GM21825 (cell line): ENCODE results near the gene BICD1.

Source experiments
- ATAC-seq: cut with Tn5 transposase; IDR thresholded peaks from one replicate; pipeline ENCODE4 v1.9.1; 2021; ENCODE audit warnings: mild to moderate bottlenecking, moderate library complexity; ENCODE audit not compliant: unreplicated experiment

The BICD1 gene

DNA sequence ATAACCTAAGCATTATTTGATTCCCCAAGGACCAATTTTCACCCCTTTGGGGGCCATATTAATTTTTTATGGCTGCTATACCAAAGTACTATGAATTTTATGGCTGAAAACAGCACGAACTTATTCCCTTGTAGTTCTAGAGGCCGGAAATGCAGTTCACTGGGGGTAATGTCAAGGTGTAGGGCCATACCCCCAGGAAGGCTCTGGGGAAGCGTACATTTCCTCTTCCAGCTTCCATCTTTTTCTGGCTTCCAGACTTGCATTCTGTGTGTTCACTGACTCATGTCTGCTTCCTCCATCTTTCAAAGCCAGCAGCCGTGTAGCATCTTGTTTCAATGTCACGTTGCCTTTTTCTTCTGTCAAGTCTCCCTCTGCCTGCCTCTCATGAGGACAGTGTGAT lies 133.5 kb downstream of the BICD1 start:
- ATAC-seq = no peak

DNA sequence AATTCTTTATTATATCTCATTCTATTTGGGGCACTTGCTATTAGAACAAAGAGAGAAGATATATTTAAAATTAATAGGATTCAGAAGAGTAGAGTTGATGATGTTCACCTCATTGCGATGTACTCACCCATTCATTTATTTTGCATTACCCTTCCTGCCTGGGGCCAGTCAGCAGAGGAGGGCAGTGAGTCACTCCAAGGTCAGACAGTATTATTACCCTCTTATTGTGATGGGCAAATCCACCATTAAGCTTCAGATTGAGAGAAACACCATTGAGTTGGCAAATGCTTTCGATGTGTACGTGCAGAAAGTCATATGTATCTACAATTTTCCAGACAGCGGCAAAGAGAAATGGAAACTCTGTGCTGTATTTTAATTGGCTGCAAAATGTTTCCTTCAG lies 134.2 kb downstream of the BICD1 start:
- no peak for ATAC-seq

DNA sequence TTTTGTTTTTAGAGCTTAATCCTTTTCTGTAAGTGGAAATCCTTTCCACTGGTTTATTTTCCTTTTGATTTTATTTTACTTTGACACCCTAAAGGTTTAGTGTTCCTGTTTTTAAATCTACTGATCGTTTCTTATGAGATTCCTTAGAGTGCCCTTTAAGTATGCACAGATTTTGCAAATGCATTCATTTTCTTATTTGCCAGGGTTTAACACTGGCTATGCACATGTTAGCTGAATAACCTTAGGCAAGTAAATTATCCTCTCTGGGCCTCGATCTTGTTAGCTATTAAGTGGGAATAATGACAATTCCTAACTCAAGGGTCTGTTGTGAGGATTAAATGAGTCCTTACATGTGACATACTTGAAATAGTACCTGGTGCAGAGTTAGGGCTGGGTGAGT lies 136.0 kb downstream of the BICD1 start:
- no peak for ATAC-seq

DNA sequence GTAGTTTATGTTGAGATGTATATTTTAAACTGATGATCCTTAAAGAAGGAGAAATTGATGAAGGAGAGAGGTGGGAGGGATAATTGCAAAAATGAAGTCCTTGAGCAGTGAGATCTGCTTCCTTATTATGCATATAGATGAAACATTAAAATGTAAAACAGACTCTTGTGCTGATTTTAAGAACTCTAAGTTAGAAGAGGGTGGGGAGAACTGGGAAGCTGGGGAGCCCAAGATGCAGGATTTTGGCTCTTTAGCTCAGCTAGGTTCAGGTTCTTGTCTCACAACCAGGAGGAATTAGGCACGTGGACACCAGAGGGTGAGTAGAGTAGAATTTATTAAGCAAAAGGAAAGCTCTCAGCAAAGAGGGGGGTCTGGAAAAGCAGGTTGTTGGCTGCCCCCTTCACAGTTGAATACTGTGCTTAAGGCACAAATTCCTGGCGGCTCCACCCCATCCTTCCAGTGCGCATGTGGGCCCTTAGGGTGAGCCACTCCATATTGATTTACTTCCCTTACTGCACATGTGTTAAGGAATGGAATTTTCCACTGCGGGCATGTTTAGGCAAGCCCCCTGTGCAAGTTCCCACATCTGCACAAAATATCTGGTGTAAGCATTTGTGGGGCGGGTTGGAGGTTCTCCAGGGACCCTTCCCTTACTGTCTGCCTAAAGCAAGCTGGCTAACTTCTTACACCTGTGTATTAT lies 141.9 kb downstream of the BICD1 start:
- ATAC-seq = no peak

DNA sequence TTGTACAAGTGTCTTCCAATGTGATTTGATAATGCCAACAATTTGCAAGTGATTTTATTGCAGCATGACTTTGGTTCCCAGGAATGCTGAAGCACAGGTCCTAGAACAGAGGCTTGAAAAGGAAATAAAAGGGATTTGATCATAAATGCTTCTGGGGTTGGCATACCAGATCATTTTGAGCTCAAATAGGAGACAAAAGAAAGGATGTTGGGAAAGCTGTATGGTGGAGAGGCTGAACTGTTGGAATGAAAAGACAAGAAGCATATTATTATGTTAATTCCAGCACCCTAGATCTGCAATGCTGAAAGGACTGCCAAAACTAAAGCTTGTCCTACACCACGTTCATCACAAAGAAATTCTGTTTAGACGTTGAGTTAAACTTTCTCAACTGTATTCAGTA lies 143.1 kb downstream of the BICD1 start:
- ATAC-seq = no peak

DNA sequence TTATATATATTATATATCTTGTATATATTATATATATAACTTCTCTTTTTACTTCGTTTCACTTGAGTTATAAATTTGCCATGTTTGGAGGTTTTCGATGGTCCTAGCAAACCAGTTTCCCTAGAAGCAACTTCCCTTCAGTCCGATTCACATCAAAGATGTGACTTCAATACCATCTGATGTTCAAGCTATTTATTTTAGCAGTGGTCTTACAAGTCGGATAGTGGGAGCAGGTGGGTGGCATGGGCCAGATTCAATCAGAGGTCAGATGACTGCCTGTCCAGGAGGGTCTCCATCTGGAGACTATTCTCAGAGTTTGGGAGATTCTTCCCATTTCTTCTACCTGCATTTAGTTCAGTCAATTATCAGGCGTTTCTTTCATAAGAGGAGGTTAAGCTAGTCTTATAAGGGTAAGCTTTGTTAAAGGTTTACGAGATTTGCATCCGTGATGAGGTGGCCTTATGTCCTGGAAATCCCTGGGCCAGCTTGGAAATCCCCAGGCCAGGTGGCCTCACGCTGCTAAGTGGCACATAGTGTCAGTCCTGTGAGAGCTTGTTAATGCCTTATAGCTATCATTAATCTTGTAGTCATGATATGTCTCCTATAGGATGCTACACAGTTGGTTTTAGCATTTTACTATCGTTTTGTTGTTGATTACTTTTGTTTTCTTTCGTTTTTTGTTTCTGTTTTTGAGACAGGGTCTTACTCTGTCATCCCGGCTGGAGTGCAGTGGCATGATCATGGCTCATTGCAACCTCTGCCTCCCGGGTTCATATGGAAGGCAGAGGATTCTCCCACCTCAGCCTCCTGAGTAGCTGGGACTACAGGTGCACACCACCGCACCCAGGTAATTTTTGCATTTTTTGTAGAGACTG lies 145.8 kb downstream of the BICD1 start:
- ATAC-seq = peak; percentile 76

DNA sequence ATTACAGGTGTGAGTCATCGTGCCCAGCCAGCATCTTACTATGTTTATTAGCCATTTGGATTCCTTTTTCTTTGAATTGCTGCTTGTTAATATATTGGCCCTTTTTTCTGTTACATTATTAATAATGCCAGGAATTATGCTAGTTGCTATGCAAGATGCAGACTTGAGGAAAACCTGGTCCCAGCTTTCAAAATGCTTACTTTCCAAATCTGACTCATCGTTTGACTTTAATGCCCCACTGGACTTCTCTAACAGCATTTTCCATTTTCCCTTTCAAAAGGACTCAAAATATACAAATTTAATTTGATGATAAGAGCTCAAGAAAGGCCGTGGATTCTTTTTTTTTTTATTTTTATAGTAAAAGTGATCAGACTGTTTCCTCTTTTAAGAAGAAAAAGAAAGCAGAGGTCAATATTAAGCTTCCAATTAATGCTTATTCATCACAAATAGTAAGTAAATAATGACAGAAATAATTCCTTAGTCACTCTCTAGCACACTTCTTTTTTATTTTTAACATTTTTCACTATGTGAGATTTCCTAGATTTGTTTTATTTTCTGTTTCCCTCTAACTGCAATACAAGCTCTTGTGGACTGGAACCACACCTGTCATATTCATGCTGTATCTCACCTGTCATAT lies 146.6 kb downstream of the BICD1 start:
- no peak for ATAC-seq

DNA sequence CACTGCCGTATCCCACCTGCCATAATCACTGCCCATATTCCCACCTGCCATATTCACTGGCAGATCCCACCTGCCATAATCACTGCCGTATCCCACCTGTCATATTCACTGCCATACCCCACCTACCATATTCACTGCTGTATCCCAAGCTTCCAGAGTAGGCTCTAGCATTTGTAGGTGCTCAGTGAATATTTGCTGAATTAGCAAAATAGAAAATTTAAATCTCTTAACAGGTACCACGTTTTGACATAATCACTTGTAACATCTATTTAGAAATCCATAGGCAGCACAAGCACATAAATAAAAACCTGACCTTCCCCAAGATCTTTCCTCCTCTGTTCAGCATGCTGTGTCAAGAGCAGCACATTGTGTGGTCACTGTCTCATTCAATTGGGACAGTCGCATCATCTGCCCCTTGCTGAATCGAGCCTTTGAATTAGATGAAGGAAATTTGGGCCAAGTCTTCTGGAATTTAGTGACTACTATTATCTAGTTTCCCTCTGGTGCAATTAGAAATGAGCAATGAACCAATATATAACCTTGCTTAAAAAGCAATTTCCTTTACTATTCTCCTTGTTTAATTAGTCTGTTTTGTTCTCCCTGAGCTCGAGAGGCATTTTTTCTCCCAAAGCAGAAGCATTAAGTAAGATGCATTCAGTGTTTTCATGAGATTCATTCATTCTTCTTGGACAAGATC lies 147.8 kb downstream of the BICD1 start:
- ATAC-seq = no peak

DNA sequence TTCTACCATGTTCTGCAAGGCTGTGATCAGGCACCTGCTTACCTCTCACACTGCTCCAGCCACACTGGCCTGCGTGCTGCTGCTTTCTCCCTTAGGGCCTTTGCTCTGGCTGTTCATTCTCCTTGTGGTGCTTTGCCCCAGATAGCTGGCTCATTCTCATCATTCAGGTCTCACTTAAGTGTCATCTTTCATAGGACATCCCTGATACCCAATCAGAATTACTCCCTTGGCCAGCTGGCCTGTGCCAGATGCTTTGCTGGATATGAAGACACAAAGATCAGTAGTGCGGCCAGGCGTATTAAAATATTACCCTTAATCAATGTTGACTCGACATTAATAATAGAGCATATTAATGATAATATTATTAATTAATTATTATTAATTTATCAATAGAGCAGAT lies 148.9 kb downstream of the BICD1 start:
- ATAC-seq = no peak

DNA sequence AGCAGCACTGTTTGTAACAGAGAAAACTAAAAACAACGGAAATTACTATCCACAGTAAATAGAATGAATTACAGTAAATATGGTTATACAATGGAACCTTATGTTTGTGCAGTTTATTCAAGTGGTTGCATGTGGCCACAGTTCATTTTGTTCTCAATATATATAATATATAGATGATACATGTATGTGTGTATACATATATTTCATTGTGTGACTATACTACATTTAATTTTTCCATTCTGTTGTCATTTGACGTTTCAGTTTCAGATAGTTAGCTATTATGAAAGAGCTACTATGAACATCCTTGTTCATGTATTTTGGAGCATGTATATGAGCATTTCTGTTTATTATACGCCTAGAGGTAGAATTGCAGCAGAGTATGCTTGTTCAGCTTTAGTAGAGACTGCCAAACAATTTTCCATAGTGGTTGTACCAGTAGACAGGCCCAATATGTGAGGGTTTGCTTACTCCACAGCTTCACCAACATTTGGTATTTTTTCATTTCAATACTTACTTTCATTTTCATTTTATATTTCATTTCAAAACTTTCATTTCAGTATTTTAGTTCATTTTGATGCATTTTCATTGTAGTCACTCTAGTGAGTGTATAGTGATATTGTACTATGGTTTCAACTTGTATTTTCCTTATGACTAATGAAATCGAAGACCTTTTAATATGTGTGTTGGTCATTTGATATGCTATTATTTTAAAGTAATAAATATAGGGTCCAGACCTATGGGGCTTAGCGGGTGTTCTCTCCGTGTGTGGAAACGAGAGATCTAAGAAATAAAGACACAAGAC lies 151.2 kb downstream of the BICD1 start:
- no peak for ATAC-seq

DNA sequence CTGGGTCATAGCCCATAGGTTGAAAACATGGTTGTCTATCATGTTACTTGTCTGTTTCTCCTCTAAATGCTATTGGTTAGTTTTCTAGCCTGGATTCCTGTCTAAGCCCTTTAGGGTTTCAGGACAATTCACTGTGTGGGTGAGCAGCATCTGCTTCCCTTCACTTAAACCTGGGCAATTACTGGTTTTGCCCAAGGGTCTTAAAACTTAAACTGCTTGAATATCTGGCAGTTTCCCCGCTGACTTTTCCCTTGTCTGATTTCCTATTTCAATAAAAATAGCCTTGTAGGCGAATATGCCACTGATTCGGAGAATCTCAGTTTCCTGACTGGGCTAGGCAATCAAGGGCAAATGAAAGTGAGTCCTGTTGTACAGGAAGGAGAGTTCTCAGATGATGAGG lies 154.0 kb downstream of the BICD1 start:
- ATAC-seq = no peak

DNA sequence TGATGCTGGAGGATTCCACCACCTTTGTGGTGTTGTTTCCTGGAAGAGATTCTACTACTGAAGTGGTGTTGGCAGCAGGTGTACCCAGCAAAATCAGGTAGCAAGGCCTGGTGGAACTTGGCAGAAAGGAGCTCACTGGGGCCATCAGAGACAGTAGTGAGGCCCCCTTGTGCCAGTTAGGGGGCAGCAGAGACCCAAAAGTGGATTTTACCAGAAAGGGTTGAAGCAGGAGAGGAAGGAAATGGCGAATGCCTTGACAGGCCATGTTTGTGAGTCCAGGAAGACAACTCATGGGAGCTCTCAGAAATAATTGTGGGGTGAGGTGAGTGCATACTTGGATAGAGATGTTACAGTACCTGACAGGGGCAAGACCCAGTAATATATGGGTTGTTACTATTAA lies 155.0 kb downstream of the BICD1 start:
- ATAC-seq = no peak

DNA sequence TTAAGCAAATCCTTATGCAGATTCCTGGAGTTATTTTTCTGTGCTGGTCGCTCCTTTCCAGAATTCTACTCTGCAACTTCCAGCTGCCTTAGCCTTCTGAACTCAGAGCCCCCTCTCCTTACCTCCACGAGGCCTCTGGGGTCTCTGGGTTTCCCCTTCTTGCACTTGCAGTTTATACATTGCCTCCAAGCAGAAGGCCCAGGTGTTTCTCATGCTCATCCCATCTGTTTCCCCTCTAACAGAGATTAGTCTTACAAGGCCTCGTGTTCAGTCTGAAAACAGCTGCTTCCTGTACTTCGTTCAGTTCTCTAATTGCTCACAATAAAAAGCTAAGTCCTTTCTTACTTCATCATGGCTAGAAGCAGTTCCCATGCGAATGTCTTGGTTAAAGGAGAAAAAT lies 158.3 kb downstream of the BICD1 start:
- peak; percentile 83 for ATAC-seq

DNA sequence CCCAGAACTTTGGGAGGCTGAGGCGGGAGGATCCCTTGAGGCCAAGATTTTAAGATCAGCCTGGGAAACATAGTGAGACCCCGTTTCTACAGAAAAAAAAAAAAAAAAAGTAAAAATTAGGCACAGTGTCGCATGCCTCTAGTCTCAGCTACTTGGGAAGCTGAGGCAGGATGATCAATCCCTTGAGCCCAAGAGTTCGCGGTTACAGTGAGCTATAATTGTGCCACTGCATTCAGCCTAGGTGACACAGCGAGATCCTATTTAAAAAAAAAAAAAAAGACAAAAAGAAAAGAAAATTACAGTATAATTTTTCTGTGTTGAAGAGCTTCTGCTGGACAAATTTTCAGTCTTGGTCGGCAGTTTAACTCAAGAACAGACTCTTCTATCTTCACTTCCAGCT lies 158.8 kb downstream of the BICD1 start:
- no peak for ATAC-seq

DNA sequence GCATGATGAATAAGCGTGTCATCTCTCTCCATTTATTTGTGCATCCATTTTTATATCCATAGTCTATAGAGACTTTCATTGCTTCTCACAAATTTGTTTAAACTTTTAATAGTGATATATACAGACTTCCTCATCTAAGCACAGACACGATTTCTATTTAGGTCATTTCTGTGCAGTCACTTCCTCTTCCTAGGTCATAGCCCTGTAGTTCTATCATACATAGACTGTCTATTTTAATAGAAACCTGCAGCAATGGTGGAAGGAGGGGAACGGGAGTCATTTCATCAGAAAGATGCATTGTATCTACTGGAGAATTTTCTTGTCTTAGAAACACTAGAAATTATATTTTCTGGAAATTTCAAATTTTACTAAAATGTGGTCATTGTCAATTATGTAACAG lies 159.3 kb downstream of the BICD1 start:
- ATAC-seq = no peak

DNA sequence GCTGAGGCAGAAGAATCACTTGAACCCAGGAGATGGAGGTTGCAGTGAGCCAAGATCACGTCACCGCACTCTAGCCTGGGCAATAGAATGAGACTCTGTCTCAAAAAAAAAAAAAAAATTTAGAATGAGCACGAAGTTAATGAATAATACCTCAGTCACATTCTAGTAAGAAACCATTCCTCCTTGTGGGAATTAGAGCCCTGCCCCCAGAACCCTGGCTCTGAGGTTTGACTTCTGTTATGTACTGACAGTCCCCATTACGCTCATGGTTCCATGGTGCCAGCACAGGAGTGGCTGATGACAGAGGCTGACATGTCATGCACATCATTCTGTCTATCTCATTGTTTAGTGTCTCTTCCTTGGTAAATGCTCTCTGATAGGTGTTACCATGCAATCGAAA lies 160.1 kb downstream of the BICD1 start:
- no peak for ATAC-seq

DNA sequence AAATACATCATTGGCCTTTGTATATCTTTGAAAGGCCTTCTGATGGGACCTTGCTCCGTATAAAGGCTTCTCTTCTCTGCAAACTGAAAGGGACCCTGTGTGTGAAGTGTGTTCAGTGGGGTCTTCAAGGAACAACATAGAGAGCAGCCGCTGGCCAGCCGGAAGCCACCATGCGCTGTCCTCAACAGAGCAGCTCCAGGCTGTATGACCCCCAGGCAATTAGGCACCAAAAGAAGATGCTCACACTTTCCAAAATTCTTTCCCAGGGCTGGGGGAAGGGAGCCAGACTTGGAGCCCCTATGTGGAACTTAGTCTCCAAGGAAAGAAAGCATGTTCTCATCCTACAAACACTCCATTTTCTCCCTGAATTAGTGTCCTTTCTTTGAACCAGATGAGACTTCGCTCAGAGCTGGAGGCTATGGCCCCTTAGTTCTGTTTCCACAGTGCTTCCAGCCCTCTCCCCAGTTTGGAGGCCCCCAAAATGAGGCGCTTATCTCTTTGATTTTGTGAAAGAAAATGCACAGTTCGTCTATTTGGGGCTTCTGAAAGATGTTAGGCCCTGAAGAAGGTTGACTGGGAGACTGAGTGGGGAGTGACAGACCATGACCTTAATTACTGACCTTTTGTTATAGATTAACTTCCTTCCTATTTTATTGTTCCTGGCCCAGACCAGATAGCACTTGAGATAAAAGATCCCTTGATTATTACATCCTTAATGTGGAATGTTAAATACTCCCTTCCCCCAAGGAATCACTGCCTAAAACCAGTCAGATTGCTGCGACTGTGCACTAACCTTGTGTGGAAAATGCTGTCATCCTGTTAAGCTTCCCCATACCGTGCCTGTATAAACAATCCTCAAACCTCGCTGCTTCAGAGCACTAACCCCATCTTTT lies 164.4 kb downstream of the BICD1 start:
- ATAC-seq = no peak

DNA sequence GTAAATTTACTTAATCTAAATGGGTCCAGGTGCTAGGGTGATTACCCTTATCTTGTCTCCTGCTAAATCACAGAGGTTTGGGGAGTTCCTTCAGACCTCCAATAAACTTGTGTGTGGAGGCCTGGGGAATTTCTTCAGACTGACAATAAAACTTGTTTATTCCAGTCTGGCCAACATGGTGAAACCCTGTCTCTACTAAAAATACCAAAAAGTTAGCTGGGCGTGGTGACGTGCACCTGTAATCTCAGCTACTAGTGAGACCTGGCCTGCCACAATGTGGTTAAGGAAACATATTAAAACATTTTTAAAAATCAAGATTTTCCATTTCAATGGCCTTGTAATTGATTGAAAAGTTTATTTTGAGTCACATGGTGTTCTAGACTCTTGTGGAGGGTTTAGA lies 165.8 kb downstream of the BICD1 start:
- ATAC-seq = no peak

DNA sequence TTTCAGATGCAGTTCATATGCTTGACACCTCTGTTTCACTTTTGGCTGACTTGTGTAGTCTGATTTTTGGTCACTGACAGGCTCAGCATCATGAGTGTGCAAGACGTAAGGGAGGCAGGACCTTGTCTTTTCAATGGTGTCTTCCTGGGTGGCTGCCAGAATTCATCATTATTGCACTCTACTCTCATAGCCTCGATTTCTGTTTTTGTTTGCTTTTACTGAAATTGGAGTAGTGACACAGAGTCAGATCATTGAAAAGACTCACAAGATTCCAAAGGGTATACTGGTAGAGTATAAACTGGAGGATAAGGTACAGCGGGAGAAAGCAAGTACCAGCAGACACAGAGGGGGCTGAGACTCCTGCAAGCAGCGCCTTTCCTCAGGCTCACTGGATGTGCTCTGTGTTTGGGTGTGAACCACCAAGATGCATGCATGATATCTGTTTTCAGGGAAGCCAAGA lies 166.4 kb downstream of the BICD1 start:
- ATAC-seq = peak; percentile 51
